Fibroblast of lung (primary cell): ENCODE results near the gene BMPR1A. TPM values are rescaled to one million over a fixed set of nuclear protein-coding genes. Genes with fewer than 3 reads are reported as not detected.
"Not testable (repeated sequence)": the region's sequence is repeated elsewhere in the genome, so short reads cannot be mapped to it uniquely, and the experiment has no call there.

Experiments
- DNase-seq, 2 donors: peaks; one replicate each; pipeline versions ENCODE4 v3.0.0 to v3.0.0-alpha.2; 2010; ENCODE audit warnings: low read depth in 2 of 2
- H2AFZ ChIP-seq: 2 replicates; pipeline ENCODE4 v1.5.1; 2012; ENCODE audit warnings: low read length, control low read depth, inconsistent platforms
- H3K27ac ChIP-seq: 2 replicates; pipeline ENCODE4 v1.5.1; 2011; ENCODE audit warnings: low read length, control low read depth; ENCODE audit not compliant: insufficient read depth
- H3K27me3 ChIP-seq: 2 replicates; pipeline ENCODE4 v1.5.1; 2011; ENCODE audit warnings: mild to moderate bottlenecking, low read length; ENCODE audit not compliant: control insufficient read depth, insufficient read depth
- H3K36me3 ChIP-seq: 2 replicates; pipeline ENCODE4 v1.5.1; 2011; ENCODE audit warnings: low read length; ENCODE audit not compliant: control insufficient read depth, insufficient read depth
- H3K4me1 ChIP-seq: 2 replicates; pipeline ENCODE4 v1.5.1; 2011; ENCODE audit warnings: low read length; ENCODE audit not compliant: control insufficient read depth, insufficient read depth; ENCODE audit errors: extremely low read depth
- H3K4me2 ChIP-seq: 2 replicates; pipeline ENCODE4 v1.5.1; 2011; ENCODE audit warnings: low read length, control low read depth; ENCODE audit not compliant: insufficient read depth; ENCODE audit errors: extremely low read depth
- H3K4me3 ChIP-seq, 4 experiments: fragments of 200-600 bp in 1 of 4; sonication (generic) in 1 of 4; replicated peaks in 1 of 4; 2 replicates each; pipeline ENCODE4 v1.5.1; 2011 to 2016; ENCODE audit warnings: low read length in 4 of 4, low read depth in 3 of 4, mild to moderate bottlenecking in 3 of 4, control low read depth in 2 of 4, inconsistent platforms in 1 of 4, mixed read lengths in 1 of 4; ENCODE audit not compliant: insufficient read depth in 1 of 4; ENCODE audit errors: control extremely low read depth in 1 of 4
- H3K79me2 ChIP-seq: 2 replicates; pipeline ENCODE4 v1.5.1; 2012; ENCODE audit warnings: mild to moderate bottlenecking, low read length, inconsistent platforms; ENCODE audit not compliant: control insufficient read depth, insufficient read depth
- H3K9ac ChIP-seq: 2 replicates; pipeline ENCODE4 v1.5.1; 2011; ENCODE audit warnings: mild to moderate bottlenecking, low read length, control low read depth; ENCODE audit not compliant: insufficient read depth
- H3K9me3 ChIP-seq: 2 replicates; pipeline ENCODE4 v1.5.1; 2012; ENCODE audit warnings: low read depth, low read length; ENCODE audit not compliant: control insufficient read depth, insufficient read depth
- H4K20me1 ChIP-seq: 2 replicates; pipeline ENCODE4 v1.5.1; 2011; ENCODE audit warnings: low read length; ENCODE audit not compliant: control insufficient read depth, insufficient read depth; ENCODE audit errors: extremely low read depth
- EZH2 ChIP-seq: IDR thresholded peaks from 2 replicates; pipeline ENCODE4 v1.5.1; 2012; ENCODE audit warnings: low read length, control low read depth, mild to moderate bottlenecking; ENCODE audit errors: missing control alignments
- polyA plus RNA-seq, 2 donors: library from polyadenylated mRNA; depleted of rRNA in 1 of 2; stranded (reverse) in 1 of 2; unstranded in 1 of 2; fragments of >200 nt; gene quantifications; 2 replicates each; pipeline ENCODE4 v1.2.1, GENCODE V29; 2011 to 2012; ENCODE audit warnings: missing spikeins in 1 of 2
- total RNA-seq: library from RNA; depleted of rRNA; stranded (reverse); fragments of >200 nt; gene quantifications from 2 replicates; pipeline ENCODE4 v1.2.1, GENCODE V29; 2014
- TF ChIP-seq, protein P1 (sequence below), 2 donors: IDR thresholded peaks in 1 of 2; conservative IDR thresholded peaks in 1 of 2; 1 replicate in 1 of 2; 2 replicates in 1 of 2; pipeline ENCODE4 v1.5.1; 2011 to 2012; ENCODE audit warnings: low read length in 2 of 2, control low read depth in 1 of 2, inconsistent platforms in 1 of 2, low read depth in 1 of 2, mild to moderate bottlenecking in 1 of 2

The BMPR1A gene
- total and polyA plus RNA-seq, 2 donors (not counting 1 experiment from before 2014, with no cell fraction given): 52.8 to 61.8 TPM

DNA sequence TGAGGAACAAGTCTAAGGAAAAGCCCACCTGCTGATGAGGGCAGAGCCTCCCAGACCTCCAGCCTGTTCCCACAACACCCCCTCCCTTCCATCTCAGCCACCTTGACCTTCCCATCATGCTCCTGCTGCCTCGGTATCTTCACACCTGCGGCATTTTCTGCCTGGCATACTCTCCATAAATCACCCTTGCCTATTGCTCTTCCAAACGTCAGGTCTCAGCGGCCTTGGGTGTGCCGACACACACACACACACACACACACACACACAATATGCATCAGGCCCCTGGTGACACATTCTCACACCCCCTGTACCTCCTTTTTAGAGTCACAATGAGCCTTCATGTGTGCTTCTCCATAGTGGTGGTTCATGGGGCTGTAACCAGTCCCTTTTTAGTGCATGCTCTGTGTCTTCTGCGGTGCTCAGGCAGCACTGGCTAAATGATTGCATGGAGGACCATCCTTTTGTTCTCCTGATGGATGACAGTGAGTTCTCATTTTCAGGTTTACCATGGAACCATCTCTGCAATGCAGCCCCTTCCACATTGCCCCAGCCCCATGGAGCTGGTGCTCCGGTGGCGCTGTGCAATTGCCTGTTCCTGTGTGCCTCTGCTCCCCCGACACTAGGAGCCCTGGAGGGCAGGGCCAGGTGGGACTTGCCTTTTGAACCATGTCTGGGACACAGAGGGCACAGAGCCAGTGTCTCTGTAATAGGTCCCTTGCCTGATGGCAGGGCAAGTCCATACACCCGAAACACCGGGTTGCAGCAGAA lies 216.4 kb downstream of the BMPR1A start:
- H3K36me3 ChIP-seq: no peaks in the 10 kb centered on the region
- H2AFZ ChIP-seq: no peak overlapping the region
- TF ChIP-seq, protein P1, sequence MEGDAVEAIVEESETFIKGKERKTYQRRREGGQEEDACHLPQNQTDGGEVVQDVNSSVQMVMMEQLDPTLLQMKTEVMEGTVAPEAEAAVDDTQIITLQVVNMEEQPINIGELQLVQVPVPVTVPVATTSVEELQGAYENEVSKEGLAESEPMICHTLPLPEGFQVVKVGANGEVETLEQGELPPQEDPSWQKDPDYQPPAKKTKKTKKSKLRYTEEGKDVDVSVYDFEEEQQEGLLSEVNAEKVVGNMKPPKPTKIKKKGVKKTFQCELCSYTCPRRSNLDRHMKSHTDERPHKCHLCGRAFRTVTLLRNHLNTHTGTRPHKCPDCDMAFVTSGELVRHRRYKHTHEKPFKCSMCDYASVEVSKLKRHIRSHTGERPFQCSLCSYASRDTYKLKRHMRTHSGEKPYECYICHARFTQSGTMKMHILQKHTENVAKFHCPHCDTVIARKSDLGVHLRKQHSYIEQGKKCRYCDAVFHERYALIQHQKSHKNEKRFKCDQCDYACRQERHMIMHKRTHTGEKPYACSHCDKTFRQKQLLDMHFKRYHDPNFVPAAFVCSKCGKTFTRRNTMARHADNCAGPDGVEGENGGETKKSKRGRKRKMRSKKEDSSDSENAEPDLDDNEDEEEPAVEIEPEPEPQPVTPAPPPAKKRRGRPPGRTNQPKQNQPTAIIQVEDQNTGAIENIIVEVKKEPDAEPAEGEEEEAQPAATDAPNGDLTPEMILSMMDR (conservative IDR thresholded peaks at IDR 0.05 in 1 of 2, IDR thresholded peaks at IDR 0.05 in 1 of 2; ENCODE audit: low read depth in 1 of 2, low read length in 2 of 2): no peak

DNA sequence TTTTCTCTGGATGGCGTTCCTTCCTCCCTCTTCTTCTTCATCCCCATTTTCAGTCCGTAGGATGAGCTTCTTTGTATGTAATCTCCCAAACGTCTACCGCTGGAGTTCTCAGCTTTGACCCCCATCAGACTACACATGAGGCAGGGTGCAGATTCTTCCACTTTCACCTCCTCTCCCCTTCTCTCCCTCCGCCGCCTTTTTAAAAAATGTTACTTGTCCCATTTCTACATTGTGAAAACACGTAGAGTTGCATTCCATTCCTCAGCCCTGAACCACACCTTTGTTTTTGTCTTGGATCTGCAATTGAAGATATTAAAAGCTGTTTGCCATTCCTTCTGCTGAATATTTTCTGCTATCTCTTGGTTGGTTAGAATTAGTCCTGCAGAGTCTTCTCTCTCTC lies 218.1 kb downstream of the BMPR1A start:
- Histone ChIP-seq H3K9ac (no peak overlapping the region), H2AFZ (no peak overlapping the region), H3K9me3 (no peaks in the 10 kb centered on the region), H3K79me2 (no peaks in the 10 kb centered on the region), H3K4me3 (no peak overlapping the region), H3K27ac (no peak overlapping the region), H4K20me1 (no peaks in the 10 kb centered on the region), H3K36me3 (no peaks in the 10 kb centered on the region), H3K27me3 (no peaks in the 10 kb centered on the region), H3K4me1 (peaks cover 11% of the 10 kb centered on the region), H3K4me2 (no peak overlapping the region)
- TF ChIP-seq EZH2: no peak
- TF ChIP-seq, protein P1 (conservative IDR thresholded peaks at IDR 0.05 in 1 of 2, IDR thresholded peaks at IDR 0.05 in 1 of 2; ENCODE audit: low read depth in 1 of 2, low read length in 2 of 2): no peak
- no peak for DNase-seq

More for the DNA sequence above, 216.4 kb downstream of the BMPR1A start:
- no peak overlapping the region for H3K4me3 ChIP-seq
- H3K9me3 ChIP-seq: no peaks in the 10 kb centered on the region
- no peak overlapping the region for H3K27ac ChIP-seq
- H3K79me2 ChIP-seq: peaks cover 11% of the 10 kb centered on the region
- no peak for DNase-seq
- no peaks in the 10 kb centered on the region for H4K20me1 ChIP-seq
- H3K9ac ChIP-seq: no peak overlapping the region
- no peak overlapping the region for H3K4me2 ChIP-seq
- no peaks in the 10 kb centered on the region for H3K27me3 ChIP-seq
- peaks cover 21% of the 10 kb centered on the region for H3K4me1 ChIP-seq

DNA sequence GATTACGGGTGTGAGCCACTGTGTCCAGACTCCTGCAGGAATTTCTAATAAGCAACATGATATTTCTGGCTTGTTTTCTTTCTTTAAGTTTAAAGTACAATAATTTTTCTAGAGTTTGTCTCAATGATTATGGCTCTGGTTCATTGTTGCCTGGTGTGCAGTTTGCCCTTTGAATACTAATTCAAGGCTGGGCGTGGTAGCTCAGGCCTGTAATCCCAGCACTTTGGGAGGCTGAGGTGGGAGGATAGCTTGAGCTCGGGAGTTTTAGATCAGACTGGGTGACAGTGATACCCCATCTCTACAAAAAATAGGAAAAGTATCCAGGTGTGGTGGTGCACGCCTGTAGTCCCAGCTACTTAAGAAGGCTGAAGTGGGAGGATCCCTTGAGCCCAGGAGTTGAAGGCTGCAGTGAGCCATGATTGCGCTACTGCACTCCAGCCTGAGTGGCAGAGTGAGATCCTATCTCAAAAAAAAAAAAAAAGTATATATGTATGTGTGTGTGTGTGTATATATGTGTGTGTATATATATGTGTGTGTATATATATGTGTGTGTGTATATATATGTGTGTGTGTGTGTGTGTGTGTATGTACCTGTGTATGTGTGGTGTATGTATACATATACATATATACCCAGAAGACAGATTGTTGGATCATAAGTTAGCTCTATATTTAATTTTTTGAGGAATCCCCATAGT lies 220.1 kb downstream of the BMPR1A start:
- H3K9me3 ChIP-seq: no peaks in the 10 kb centered on the region
- no peaks in the 10 kb centered on the region for H3K36me3 ChIP-seq
- H4K20me1 ChIP-seq: no peaks in the 10 kb centered on the region
- H3K4me1 ChIP-seq: peaks cover 3% of the 10 kb centered on the region
- no peak overlapping the region for H3K27ac ChIP-seq
- no peak overlapping the region for H3K9ac ChIP-seq
- H3K79me2 ChIP-seq: no peaks in the 10 kb centered on the region
- H2AFZ ChIP-seq: no peak overlapping the region
- no peak for DNase-seq
- no peak overlapping the region for H3K4me3 ChIP-seq
- TF ChIP-seq, protein P1 (conservative IDR thresholded peaks at IDR 0.05 in 1 of 2, IDR thresholded peaks at IDR 0.05 in 1 of 2; ENCODE audit: low read depth in 1 of 2, low read length in 2 of 2): no peak
- TF ChIP-seq EZH2: no peak
- H3K27me3 ChIP-seq: no peaks in the 10 kb centered on the region
- no peak overlapping the region for H3K4me2 ChIP-seq

DNA sequence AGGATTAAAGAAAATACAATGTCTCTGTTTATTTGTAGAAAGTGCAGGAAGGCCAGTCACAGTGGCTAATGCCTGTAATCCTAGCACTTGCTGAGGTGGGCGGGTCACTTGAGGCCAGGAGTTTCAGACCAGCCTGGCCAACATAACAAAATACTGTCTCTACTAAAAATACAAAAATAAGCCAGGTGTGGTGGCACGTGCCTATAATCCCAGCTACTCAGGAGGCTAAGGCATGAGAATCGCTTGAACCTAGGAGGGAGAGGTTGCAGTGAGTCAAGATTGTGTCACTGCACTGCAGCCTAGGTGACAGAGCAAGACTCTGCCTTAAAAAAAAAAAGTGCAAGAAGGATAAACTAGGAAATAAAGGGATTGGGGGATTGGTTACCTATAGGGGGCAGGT lies 222.0 kb downstream of the BMPR1A start:
- not testable (repeated sequence) for H3K36me3 ChIP-seq, DNase-seq, H3K4me3 ChIP-seq, H3K27ac ChIP-seq, H3K79me2 ChIP-seq, H3K27me3 ChIP-seq, H3K4me2 ChIP-seq, H3K4me1 ChIP-seq, H4K20me1 ChIP-seq, H2AFZ ChIP-seq, H3K9ac ChIP-seq, H3K9me3 ChIP-seq
